BLaER1 treated with 17β-estradiol and CSF1 and Interleukin-3, amounts not matched to agents 10 nM and 100 nM (cell line): ENCODE results near the gene C1QTNF1.
A peak's percentile ranks its signal among the peaks of the same experiment; 100 is the strongest.

Source experiments
- H3K27ac ChIP-seq, 11 experiments: shearing (Covaris generic); formaldehyde crosslinking; 2 replicates each; pipeline ENCODE4 v1.8.1; 2022
- H3K27me3 ChIP-seq, 11 experiments: shearing (Covaris generic); formaldehyde crosslinking; 2 replicates each; pipeline ENCODE4 v1.8.1; 2022
- H3K36me3 ChIP-seq, 11 experiments: shearing (Covaris generic); formaldehyde crosslinking; 2 replicates each; pipeline ENCODE4 v1.8.1; 2022
- H3K4me1 ChIP-seq, 10 experiments: shearing (Covaris generic); formaldehyde crosslinking; 2 replicates each; pipeline ENCODE4 v1.8.1; 2022
- H3K4me2 ChIP-seq, 11 experiments: shearing (Covaris generic); formaldehyde crosslinking; 2 replicates each; pipeline ENCODE4 v1.8.1; 2022
- H3K4me3 ChIP-seq, 10 experiments: shearing (Covaris generic); formaldehyde crosslinking; 2 replicates each; pipeline ENCODE4 v1.8.1; 2022
- H3K9ac ChIP-seq, 11 experiments: shearing (Covaris generic); formaldehyde crosslinking; 2 replicates each; pipeline ENCODE4 v1.8.1; 2022
- H3K9me3 ChIP-seq, 11 experiments: shearing (Covaris generic); formaldehyde crosslinking; replicated peaks in 1 of 11; 2 replicates each; pipeline ENCODE4 v1.8.1; 2022
- H4K20me1 ChIP-seq, 11 experiments: shearing (Covaris generic); formaldehyde crosslinking; 2 replicates each; pipeline ENCODE4 v1.8.1; 2022
- Cebpa-rat ChIP-seq, 11 experiments: shearing (Covaris generic); IDR thresholded peaks; 2 replicates each; pipeline ENCODE4 v1.8.1; 2022

Gene C1QTNF1

DNA sequence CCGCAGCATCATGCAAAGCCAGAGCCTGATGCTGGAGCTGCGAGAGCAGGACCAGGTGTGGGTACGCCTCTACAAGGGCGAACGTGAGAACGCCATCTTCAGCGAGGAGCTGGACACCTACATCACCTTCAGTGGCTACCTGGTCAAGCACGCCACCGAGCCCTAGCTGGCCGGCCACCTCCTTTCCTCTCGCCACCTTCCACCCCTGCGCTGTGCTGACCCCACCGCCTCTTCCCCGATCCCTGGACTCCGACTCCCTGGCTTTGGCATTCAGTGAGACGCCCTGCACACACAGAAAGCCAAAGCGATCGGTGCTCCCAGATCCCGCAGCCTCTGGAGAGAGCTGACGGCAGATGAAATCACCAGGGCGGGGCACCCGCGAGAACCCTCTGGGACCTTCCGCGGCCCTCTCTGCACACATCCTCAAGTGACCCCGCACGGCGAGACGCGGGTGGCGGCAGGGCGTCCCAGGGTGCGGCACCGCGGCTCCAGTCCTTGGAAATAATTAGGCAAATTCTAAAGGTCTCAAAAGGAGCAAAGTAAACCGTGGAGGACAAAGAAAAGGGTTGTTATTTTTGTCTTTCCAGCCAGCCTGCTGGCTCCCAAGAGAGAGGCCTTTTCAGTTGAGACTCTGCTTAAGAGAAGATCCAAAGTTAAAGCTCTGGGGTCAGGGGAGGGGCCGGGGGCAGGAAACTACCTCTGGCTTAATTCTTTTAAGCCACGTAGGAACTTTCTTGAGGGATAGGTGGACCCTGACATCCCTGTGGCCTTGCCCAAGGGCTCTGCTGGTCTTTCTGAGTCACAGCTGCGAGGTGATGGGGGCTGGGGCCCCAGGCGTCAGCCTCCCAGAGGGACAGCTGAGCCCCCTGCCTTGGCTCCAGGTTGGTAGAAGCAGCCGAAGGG, 24.2 kb downstream of the C1QTNF1 start:
- Histone ChIP-seq H3K27me3 (no peaks in the 10 kb centered on the region), H3K4me3 (peak overlapping the region in 1 of 10 experiments; percentile 38; a peak in 1 of 20 replicates), H3K4me2 (peak overlapping the region; percentile 74 to 94 (median 84)), H3K36me3 (no peaks in the 10 kb centered on the region; a peak in 1 of 22 replicates), H3K9me3 (peaks cover 0 to 2% (median under 1%) of the 10 kb centered on the region in 11 experiments; a peak in 7 of 22 replicates), H4K20me1 (peaks cover 0 to 7% (median 0%) of the 10 kb centered on the region in 11 experiments; a peak in 2 of 22 replicates), H3K27ac (peak overlapping the region in 7 of 11 experiments; percentile 6 to 57 (median 15); a peak in 10 of 22 replicates), H3K4me1 (peaks cover 30 to 49% (median 42%) of the 10 kb centered on the region in 10 experiments), H3K9ac (peak overlapping the region in 10 of 11 experiments; percentile 35 to 61 (median 40); a peak in 13 of 22 replicates)
- no peak for TF ChIP-seq Cebpa-rat (IDR thresholded peaks at IDR 0.05)

DNA sequence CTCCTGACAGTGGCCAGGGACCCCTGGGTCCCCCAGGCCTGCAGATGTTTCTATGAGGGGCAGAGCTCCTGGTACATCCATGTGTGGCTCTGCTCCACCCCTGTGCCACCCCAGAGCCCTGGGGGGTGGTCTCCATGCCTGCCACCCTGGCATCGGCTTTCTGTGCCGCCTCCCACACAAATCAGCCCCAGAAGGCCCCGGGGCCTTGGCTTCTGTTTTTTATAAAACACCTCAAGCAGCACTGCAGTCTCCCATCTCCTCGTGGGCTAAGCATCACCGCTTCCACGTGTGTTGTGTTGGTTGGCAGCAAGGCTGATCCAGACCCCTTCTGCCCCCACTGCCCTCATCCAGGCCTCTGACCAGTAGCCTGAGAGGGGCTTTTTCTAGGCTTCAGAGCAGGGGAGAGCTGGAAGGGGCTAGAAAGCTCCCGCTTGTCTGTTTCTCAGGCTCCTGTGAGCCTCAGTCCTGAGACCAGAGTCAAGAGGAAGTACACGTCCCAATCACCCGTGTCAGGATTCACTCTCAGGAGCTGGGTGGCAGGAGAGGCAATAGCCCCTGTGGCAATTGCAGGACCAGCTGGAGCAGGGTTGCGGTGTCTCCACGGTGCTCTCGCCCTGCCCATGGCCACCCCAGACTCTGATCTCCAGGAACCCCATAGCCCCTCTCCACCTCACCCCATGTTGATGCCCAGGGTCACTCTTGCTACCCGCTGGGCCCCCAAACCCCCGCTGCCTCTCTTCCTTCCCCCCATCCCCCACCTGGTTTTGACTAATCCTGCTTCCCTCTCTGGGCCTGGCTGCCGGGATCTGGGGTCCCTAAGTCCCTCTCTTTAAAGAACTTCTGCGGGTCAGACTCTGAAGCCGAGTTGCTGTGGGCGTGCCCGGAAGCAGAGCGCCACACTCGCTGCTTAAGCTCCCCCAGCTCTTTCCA, 25.1 kb downstream of the C1QTNF1 start:
- peak overlapping the region in 7 of 11 experiments; percentile 6 to 57 (median 15); a peak in 11 of 22 replicates for H3K27ac ChIP-seq
- no peaks in the 10 kb centered on the region; a peak in 1 of 22 replicates for H3K36me3 ChIP-seq
- 0 out of 20 replicates have a peak overlapping the region, but pooled peaks of 1 of the 10 experiments have one; percentile 38 for H3K4me3 ChIP-seq
- peaks cover 30 to 49% (median 42%) of the 10 kb centered on the region in 10 experiments for H3K4me1 ChIP-seq
- no peak for TF ChIP-seq Cebpa-rat (IDR thresholded peaks at IDR 0.05)
- peak overlapping the region in 9 of 11 experiments; percentile 32 to 61 (median 37); a peak in 10 of 22 replicates for H3K9ac ChIP-seq
- peak overlapping the region; percentile 74 to 94 (median 84) for H3K4me2 ChIP-seq
- H4K20me1 ChIP-seq = peaks cover 0 to 7% (median 0%) of the 10 kb centered on the region in 11 experiments; a peak in 2 of 22 replicates
- H3K27me3 ChIP-seq = no peaks in the 10 kb centered on the region
- peaks cover 4 to 11% (median 10%) of the 10 kb centered on the region in 11 experiments; a peak in 19 of 22 replicates for H3K9me3 ChIP-seq

DNA sequence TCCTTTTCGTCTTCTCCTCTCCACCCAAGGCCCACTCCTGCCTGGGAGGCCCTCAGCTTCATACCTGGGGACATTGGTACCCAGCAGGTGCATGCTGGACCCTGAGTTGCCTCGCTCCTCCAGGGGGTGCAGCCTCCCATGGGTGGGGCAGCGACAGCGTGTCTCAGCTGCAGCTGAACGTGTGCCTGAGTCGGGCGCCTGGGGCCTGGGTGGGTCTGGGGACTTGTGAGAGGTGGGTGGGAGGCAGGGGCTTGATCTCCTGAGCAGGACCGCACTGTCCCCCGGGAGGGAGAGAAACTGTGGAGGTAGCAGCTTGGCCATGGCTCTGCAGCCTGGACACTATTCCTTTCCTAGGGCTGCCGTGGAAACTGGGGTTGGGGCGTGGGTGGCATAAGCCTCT, 25.9 kb downstream of the C1QTNF1 start:
- peaks cover 0 to 7% (median 0%) of the 10 kb centered on the region in 11 experiments; a peak in 2 of 22 replicates for H4K20me1 ChIP-seq

DNA sequence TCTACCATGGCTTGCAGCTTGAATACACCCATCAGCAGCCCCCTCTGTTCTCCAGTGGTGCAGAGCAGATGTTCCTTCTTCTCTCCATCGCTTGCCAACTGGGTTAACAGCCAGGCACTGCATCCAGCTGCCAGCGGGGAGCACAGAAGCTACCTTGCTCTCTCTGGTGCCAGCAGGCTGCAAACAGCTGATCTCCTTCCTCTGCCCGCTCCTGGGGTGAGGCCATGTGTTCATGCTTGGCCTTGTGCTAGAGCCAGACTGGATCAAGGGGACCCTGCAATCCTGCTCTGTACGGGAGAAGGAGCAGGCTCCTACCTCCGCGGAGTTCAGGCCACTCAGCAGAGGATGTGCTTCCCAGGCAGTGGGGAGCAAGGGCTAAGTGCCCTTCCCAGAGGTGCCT, 26.6 kb downstream of the C1QTNF1 start:
- Histone ChIP-seq H3K9me3 (peaks cover 12 to 25% (median 18%) of the 10 kb centered on the region in 11 experiments; a peak in 20 of 22 replicates), H3K27ac (no peak overlapping the region), H3K36me3 (no peaks in the 10 kb centered on the region; a peak in 1 of 22 replicates), H3K4me2 (no peak overlapping the region; a peak in 1 of 22 replicates), H3K4me1 (peaks cover 30 to 49% (median 41%) of the 10 kb centered on the region in 10 experiments), H4K20me1 (peaks cover 0 to 7% (median 0%) of the 10 kb centered on the region in 11 experiments; a peak in 1 of 22 replicates), H3K27me3 (no peaks in the 10 kb centered on the region), H3K9ac (no peak overlapping the region), H3K4me3 (no peak overlapping the region)
- no peak for TF ChIP-seq Cebpa-rat (IDR thresholded peaks at IDR 0.05)

More for the DNA sequence above, 25.9 kb downstream of the C1QTNF1 start:
- H3K27me3 ChIP-seq = no peaks in the 10 kb centered on the region
- no peak overlapping the region for H3K9ac ChIP-seq
- peaks cover 30 to 49% (median 42%) of the 10 kb centered on the region in 10 experiments for H3K4me1 ChIP-seq
- H3K4me2 ChIP-seq = peak overlapping the region in 6 of 11 experiments; percentile 83 to 94 (median 89); a peak in 11 of 22 replicates
- H3K27ac ChIP-seq = no peak overlapping the region
- H3K9me3 ChIP-seq = peaks cover 11 to 19% (median 17%) of the 10 kb centered on the region in 11 experiments; a peak in 20 of 22 replicates
- H3K4me3 ChIP-seq = no peak overlapping the region
- no peak for TF ChIP-seq Cebpa-rat (IDR thresholded peaks at IDR 0.05)
- no peaks in the 10 kb centered on the region; a peak in 1 of 22 replicates for H3K36me3 ChIP-seq

DNA sequence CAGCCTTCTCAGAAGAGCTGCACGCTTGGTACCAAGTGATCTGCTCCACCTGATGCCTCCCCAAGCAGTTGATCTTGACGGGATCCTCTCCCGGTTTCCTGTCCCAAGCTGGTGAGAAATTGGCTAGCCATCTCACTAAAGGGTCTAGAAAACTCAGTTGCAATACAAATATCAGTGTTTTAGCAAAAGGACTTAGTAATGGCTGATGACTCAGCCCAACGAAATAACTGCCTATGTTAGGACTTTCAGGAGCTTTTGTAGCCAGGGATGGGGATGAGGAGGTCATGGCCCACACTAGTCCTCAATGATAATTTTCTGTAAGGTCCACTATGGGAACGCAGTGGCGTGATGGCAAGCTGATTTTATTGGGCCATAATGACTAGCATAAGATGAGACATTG, 27.3 kb downstream of the C1QTNF1 start:
- Histone ChIP-seq H4K20me1 (peaks cover 0 to 5% (median 0%) of the 10 kb centered on the region in 11 experiments; a peak in 1 of 22 replicates), H3K4me1 (peaks cover 28 to 42% (median 37%) of the 10 kb centered on the region in 10 experiments), H3K9me3 (peaks cover 12 to 31% (median 18%) of the 10 kb centered on the region in 11 experiments; a peak in 20 of 22 replicates), H3K27me3 (no peaks in the 10 kb centered on the region), H3K4me3 (no peak overlapping the region), H3K27ac (no peak overlapping the region), H3K4me2 (no peak overlapping the region; a peak in 1 of 22 replicates), H3K36me3 (no peaks in the 10 kb centered on the region; a peak in 1 of 22 replicates), H3K9ac (no peak overlapping the region)
- TF ChIP-seq Cebpa-rat (IDR thresholded peaks at IDR 0.05) = no peak

DNA sequence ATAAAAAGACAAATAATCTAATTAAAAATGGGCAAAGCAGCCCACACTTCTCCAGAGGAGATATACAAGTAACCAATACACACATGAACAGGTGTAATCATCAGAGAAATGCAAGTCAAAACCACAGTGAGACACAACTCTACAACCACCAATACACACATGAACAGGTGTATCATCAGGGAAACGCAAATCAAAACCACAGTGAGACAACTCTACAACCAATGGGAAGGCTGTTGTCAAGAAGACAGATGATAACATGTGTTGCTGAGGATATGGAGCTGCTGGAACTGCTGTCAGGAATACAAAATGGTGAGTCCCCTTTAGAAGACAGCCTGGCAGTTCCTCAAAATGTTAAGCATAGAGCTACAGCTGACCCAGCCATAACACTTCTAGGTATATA, 28.2 kb downstream of the C1QTNF1 start:
- no peak overlapping the region for H3K9ac ChIP-seq
- H3K27ac ChIP-seq = no peak overlapping the region
- no peaks in the 10 kb centered on the region; a peak in 1 of 22 replicates for H3K36me3 ChIP-seq
- H3K4me2 ChIP-seq = no peak overlapping the region
- peaks cover 12 to 31% (median 18%) of the 10 kb centered on the region in 11 experiments; a peak in 20 of 22 replicates for H3K9me3 ChIP-seq
- no peak overlapping the region for H3K4me3 ChIP-seq
- no peaks in the 10 kb centered on the region for H4K20me1 ChIP-seq
- H3K27me3 ChIP-seq = no peaks in the 10 kb centered on the region
- peaks cover 25 to 34% (median 30%) of the 10 kb centered on the region in 10 experiments for H3K4me1 ChIP-seq
- no peak for TF ChIP-seq Cebpa-rat (IDR thresholded peaks at IDR 0.05)

DNA sequence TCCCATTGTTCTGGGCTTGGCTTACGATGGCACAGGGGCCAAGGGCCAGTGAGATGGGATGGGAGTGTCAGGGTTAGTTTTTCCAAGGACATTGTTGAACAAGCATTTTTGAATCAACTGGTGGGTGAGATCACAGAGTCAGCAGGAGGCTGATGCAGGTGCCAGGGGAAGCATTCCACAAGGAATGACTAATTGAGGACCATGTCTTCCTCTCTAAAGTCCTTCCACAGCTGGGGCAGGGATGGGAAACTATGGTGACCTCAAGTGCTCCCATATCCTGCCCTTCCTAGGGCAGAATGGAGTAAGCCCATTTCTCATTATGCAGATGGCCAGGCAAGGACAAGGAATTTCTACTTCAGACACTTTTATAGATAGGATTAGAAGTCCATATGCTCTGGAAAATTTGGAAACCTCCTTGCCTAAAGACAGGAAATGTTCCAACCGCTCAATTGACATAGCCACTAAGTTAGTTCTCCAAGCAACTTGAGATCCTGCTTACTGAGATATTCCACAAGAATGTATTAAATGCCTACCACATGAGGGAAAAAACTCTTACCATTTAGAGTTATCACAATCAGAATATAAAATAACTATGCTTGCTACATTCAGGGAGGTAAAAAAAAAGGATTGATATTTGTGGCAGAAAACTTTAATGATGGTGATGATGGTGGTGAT, 29.4 kb downstream of the C1QTNF1 start:
- Histone ChIP-seq H3K36me3 (no peaks in the 10 kb centered on the region), H3K4me2 (no peak overlapping the region), H3K27me3 (no peaks in the 10 kb centered on the region), H3K27ac (no peak overlapping the region), H3K9me3 (peaks cover 14 to 33% (median 21%) of the 10 kb centered on the region in 11 experiments; a peak in 20 of 22 replicates), H4K20me1 (no peaks in the 10 kb centered on the region), H3K4me1 (peaks cover 17 to 34% (median 26%) of the 10 kb centered on the region in 10 experiments), H3K9ac (no peak overlapping the region), H3K4me3 (no peak overlapping the region)
- TF ChIP-seq Cebpa-rat (IDR thresholded peaks at IDR 0.05) = no peak
